Right ventricle myocardium inferior (tissue), 1 donor: ENCODE measurements around the gene PPP1R37. TPM values are rescaled to one million over a fixed set of nuclear protein-coding genes. Genes with fewer than 3 reads are reported as not detected.

ENCODE experiments used
- total RNA-seq: library from RNA; stranded (reverse); fragmentation: NEBNext Ultra II Directional; extraction: Animal tissue kit (Norgen Biotek cat#: 25700); gene quantifications from one replicate; pipeline ENCODE4 v1.2.1, GENCODE V29; 2021
- donor health status: DM: no; HTN: yes; CAD: no; lungs with severe emphysema.

The PPP1R37 gene
- total RNA-seq, 1 donor from 2014 or later: 15.1 TPM

Other genes starting within 250 kb of the PPP1R37 start
- gene NECTIN2, start 246.9 kb upstream of the PPP1R37 start, total RNA-seq: 41.8 TPM
- gene TOMM40, start 201.9 kb upstream of the PPP1R37 start, total RNA-seq: 45.3 TPM
- 9.9 TPM for gene APOE, start 187.4 kb upstream of the PPP1R37 start, total RNA-seq
- 1.4 TPM for gene APOC1, start 178.6 kb upstream of the PPP1R37 start, total RNA-seq
- not detected for gene APOC4, start 150.9 kb upstream of the PPP1R37 start, total RNA-seq
- gene APOC2, start 147.1 kb upstream of the PPP1R37 start, total RNA-seq: not detected
- 90.1 TPM for gene CLPTM1, start 137.8 kb upstream of the PPP1R37 start, total RNA-seq
- 4.2 TPM for gene RELB, start 91.7 kb upstream of the PPP1R37 start, total RNA-seq
- 33.4 TPM for gene CLASRP, start 54.1 kb upstream of the PPP1R37 start, total RNA-seq
- 0.19 TPM for gene ZNF296, start 16.7 kb upstream of the PPP1R37 start, total RNA-seq
- gene GEMIN7, start 13.9 kb upstream of the PPP1R37 start, total RNA-seq: 15.5 TPM
- gene NKPD1, start 67.8 kb downstream of the PPP1R37 start, total RNA-seq: not detected
- 14.2 TPM for gene TRAPPC6A, start 85.1 kb downstream of the PPP1R37 start, total RNA-seq
- gene BLOC1S3, start 85.6 kb downstream of the PPP1R37 start, total RNA-seq: 5.2 TPM
- gene EXOC3L2, start 152.2 kb downstream of the PPP1R37 start, total RNA-seq: 0.97 TPM
- 24.8 TPM for gene MARK4, start 158.1 kb downstream of the PPP1R37 start, total RNA-seq
- 5,817 TPM for gene CKM, start 229.7 kb downstream of the PPP1R37 start, total RNA-seq
- gene KLC3, start 247.6 kb downstream of the PPP1R37 start, total RNA-seq: not detected